Fibroblast of lung (primary cell): ENCODE data around the gene PTPN13.

Experiments used
- EZH2 ChIP-seq: IDR thresholded peaks from 2 replicates; pipeline ENCODE4 v1.5.1; 2012; ENCODE audit warnings: low read length, control low read depth, mild to moderate bottlenecking; ENCODE audit errors: missing control alignments
- TF ChIP-seq, protein P1 (sequence below), 2 donors: IDR thresholded peaks in 1 of 2; conservative IDR thresholded peaks in 1 of 2; 1 replicate in 1 of 2; 2 replicates in 1 of 2; pipeline ENCODE4 v1.5.1; 2011 to 2012; ENCODE audit warnings: low read length in 2 of 2, control low read depth in 1 of 2, inconsistent platforms in 1 of 2, low read depth in 1 of 2, mild to moderate bottlenecking in 1 of 2

DNA sequence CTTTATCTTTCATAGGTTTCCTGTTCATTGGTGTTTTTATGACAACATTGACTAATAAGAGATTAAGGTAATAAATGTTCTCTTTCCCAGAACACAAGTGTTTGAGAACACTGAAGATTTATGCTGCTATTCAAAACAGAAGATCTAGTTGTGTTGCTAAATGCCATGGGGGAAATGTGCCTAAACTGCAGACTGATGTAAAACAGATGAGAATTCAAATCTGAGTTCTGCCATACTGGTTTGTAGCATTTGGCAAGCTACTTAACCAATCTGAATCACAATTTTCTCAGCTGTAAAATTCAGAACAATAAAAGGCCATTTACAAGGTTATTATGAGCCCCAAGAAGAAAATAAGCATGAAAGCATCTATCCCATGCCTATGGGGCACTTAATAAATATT, 252.8 kb downstream of the PTPN13 start:
- TF ChIP-seq, protein P1, sequence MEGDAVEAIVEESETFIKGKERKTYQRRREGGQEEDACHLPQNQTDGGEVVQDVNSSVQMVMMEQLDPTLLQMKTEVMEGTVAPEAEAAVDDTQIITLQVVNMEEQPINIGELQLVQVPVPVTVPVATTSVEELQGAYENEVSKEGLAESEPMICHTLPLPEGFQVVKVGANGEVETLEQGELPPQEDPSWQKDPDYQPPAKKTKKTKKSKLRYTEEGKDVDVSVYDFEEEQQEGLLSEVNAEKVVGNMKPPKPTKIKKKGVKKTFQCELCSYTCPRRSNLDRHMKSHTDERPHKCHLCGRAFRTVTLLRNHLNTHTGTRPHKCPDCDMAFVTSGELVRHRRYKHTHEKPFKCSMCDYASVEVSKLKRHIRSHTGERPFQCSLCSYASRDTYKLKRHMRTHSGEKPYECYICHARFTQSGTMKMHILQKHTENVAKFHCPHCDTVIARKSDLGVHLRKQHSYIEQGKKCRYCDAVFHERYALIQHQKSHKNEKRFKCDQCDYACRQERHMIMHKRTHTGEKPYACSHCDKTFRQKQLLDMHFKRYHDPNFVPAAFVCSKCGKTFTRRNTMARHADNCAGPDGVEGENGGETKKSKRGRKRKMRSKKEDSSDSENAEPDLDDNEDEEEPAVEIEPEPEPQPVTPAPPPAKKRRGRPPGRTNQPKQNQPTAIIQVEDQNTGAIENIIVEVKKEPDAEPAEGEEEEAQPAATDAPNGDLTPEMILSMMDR (conservative IDR thresholded peaks at IDR 0.05 in 1 of 2, IDR thresholded peaks at IDR 0.05 in 1 of 2; ENCODE audit: low read depth in 1 of 2, low read length in 2 of 2): no peak
- no peak for TF ChIP-seq EZH2
